NCI-H1436 treated with DMSO at 0.1 percent for 48 hours (cell line): ENCODE measurements around the gene DNAAF5.
A peak's percentile ranks its signal among the peaks of the same experiment; 100 is the strongest.
"Not testable (repeated sequence)": the region's sequence is repeated elsewhere in the genome, so short reads cannot be mapped to it uniquely, and the experiment has no call there.

Experiments used
- DNase-seq: peaks from one replicate; lab custom pipeline; 2025; lab: John Stamatoyannopoulos, UW

Gene DNAAF5

GRCh38 chr7:782718-783449 lies 56.4 kb downstream of the DNAAF5 start:
- DNase-seq, result no peak

GRCh38 chr7:783556-784490 lies 57.3 kb downstream of the DNAAF5 start:
- DNase-seq, result no peak

GRCh38 chr7:784971-785370 lies 58.5 kb downstream of the DNAAF5 start:
- no peak for DNase-seq

- DNase-seq, result no peak
Observed at GRCh38 chr7:785416-785815, 58.9 kb downstream of the DNAAF5 start.

- DNase-seq, result peak; percentile 6
Observed at GRCh38 chr7:786472-787255, 60.2 kb downstream of the DNAAF5 start.

- no peak for DNase-seq
Observed at GRCh38 chr7:787332-788240, 61.1 kb downstream of the DNAAF5 start.

- DNase-seq, result no peak
Observed at GRCh38 chr7:791519-791918, 65.0 kb downstream of the DNAAF5 start.

- DNase-seq, result no peak
Observed at GRCh38 chr7:794207-794606, 67.7 kb downstream of the DNAAF5 start.

GRCh38 chr7:794671-795329 lies 68.3 kb downstream of the DNAAF5 start:
- DNase-seq, result no peak

- not testable (repeated sequence) for DNase-seq
Observed at GRCh38 chr7:796434-797169, 70.1 kb downstream of the DNAAF5 start.

- DNase-seq, result no peak
Observed at GRCh38 chr7:798921-799470, 72.5 kb downstream of the DNAAF5 start.

- DNase-seq, result no peak
Observed at GRCh38 chr7:800692-801091, 74.2 kb downstream of the DNAAF5 start.

- DNase-seq, result not testable (repeated sequence)
Observed at GRCh38 chr7:801351-801750, 74.9 kb downstream of the DNAAF5 start.

- no peak for DNase-seq
Observed at GRCh38 chr7:801940-802381, 75.5 kb downstream of the DNAAF5 start.

- DNase-seq, result no peak
Observed at GRCh38 chr7:802500-803242, 76.2 kb downstream of the DNAAF5 start.

GRCh38 chr7:803243-803635 lies 76.7 kb downstream of the DNAAF5 start:
- DNase-seq, result no peak

- DNase-seq, result not testable (repeated sequence)
Observed at GRCh38 chr7:803796-804195, 77.3 kb downstream of the DNAAF5 start.

GRCh38 chr7:805261-805660 lies 78.8 kb downstream of the DNAAF5 start:
- no peak for DNase-seq
